Measurements from ENCODE around the gene CCL11.

Gene CCL11

DNA sequence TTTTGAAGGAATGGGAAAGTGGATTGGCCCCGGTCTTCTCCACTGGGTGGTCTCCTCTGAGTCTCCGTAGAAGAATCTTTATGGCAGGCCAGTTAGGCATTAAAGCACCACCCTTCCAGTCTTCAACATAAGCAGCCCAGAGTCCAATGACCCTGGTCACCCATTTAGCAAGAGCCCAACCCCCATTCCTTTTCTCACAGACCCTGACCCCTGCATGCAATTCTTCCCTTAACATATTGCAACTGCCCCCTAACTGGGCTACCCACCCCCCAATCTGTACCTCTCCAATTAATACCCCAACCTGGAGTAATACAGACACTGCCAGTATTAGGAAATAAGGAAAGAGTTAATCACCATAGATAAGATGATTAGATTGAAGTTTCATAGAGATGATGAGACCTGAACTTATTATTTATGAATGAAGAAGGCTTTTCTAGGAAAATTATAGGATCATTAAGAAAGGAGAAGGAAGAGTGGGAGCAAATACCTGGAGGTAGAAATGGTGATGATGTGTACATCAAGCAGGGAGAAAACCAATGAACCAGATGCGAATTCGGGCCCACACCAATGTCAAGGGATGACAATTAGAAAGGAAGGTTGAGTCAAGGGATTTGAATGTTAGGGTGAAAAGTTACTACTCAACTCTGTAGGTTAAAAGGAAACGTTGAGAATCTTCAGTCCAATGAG lies 28.1 kb upstream of the CCL11 start:
- DNase-seq (ENCODE audit: low read depth in 2 of 2): no peak

DNA sequence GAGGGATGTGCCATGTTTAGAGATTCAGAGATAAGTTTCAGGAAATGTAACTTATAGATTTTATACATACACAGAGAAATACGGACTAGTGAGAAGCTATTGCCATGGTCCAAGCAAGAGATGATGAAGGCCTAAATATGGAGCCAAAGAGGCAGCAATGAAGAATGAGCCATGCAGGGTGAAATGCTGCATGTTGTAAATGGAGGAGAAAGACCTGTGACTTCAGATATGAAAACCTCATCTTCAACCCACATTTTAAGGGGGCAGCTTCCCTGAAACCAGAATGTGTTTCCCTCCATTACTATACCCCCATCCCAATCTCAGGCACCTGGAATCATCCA lies 27.6 kb upstream of the CCL11 start:
- DNase-seq (ENCODE audit: low read depth in 2 of 2): no peak

DNA sequence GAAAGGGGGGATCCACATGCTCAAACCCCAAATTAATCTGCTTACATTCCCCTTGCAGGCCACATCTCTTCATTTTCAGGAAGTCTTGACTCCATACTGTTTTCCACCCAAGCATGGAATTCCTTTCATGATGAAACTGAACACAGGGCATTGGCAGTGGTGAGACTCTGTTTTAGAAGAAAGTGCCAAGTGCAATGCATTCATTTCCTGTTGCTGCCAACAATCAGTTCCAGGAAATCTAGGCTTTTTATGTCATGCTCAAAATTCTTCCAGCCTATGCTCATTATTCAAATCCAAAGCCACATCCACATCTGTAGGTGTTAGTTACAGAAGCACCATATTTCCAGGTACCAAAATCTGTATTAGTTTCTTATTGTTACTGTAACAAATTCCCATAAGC lies 26.4 kb upstream of the CCL11 start:
- DNase-seq (ENCODE audit: low read depth in 2 of 2): no peak

DNA sequence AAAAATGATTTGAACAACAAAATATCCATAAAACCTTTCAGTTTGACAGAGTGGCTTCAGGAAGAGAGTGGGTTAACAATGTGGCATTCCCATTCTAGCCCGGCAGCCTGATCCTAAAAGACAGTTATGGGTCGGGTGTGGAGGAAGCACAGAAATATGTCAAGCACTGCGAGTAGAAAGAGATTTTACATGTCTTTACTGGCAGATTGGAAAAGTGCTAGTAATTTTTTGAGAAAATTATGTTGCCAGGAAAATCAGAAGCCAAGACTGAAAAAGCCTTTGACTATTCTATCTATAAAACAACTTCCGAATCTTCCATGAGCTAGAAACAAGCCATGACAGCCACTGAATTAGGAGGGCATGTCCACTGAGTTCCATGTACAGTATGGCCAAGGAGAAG lies 24.7 kb upstream of the CCL11 start:
- DNase-seq (ENCODE audit: low read depth in 2 of 2): no peak

DNA sequence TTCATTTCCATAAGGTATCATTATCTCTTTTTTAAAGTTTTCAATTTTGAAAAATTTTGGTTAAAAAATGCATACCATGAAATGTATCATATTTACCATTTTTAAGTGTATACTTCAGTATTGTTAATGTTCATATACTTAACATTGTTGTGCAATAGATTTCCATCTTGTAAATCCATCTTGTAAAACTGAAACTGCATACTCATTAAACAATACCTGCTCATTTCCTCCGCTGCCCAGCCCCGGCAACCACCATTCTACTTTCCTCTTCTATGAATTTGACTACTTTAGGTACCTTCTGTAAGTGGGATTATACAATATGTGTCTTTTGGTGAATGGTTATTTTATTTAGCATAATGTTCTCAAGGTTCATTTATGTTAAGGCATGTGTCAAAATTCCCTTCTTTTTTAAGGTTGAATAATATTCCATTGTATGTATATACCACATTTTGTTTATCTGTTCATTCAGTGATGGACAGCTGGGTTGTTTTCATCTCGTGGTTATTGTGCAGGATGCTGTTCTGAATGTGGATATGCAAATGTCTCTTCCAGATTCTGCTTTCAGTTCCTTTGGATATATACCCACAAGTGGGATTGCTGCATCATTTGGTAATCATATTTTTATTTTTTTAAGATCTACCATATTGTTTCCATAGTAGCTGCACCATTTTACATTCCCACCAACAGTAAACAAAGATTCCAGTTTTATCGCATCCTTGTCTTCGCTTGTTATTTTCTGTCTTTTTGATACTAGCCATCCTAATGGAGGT lies 23.8 kb upstream of the CCL11 start:
- no peak for DNase-seq (ENCODE audit: low read depth in 2 of 2)

DNA sequence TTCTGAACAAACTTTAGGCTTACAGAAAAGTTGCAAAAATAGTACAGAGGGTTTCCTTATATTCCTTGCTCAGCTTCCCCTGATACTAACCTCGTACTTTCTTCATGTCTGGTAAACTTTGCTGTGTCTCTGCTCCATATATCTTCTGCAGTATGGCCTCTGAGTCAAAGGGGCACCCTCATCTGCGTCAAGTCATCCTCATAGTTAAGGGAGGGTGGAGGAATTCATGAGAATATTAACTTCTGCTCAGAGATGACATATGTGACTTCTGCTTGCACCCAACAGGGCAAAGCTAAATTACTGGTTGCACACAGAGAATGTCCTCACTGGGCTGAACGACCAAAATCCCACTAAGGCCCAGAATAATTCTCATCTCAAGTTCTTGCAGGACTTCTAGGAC lies 19.8 kb upstream of the CCL11 start:
- DNase-seq (ENCODE audit: low read depth in 2 of 2): no peak

- DNase-seq (ENCODE audit: low read depth in 2 of 2): no peak
These were observed 15.6 kb upstream of the CCL11 start, which contains the start of gene CCL7 for GRCh38 chr17:34269969-34270368. Gene CCL7 (plus strand): TSS chr17:34270221. CDS start chr17:34270291, 70 bp downstream.

- DNase-seq (ENCODE audit: low read depth in 2 of 2): no peak
These were observed 9.7 kb upstream of the CCL11 start for GRCh38 chr17:34275881-34276280.

- no peak for DNase-seq (ENCODE audit: low read depth in 2 of 2)
These were observed 8.7 kb upstream of the CCL11 start for GRCh38 chr17:34276826-34277225.

DNA sequence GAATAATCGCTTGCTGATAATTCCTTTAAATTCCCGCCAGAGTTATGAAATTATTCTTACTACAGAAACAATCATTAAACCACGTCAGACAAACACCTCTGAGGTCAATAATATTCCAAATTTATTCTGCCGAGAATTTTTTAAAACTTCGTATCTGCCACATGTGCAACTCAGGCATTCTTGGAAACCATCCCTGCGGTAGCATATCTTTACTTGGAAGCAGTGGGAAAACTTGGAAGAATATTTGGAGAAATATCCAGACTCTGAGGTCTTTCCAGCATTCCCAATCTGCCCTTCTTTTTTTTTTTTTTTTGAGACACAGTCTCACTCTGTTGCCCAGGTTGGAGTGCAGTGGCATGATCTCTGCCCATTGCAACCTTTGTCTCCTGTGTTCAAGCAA lies 2.0 kb upstream of the CCL11 start:
- DNase-seq (ENCODE audit: low read depth in 2 of 2): no peak

DNA sequence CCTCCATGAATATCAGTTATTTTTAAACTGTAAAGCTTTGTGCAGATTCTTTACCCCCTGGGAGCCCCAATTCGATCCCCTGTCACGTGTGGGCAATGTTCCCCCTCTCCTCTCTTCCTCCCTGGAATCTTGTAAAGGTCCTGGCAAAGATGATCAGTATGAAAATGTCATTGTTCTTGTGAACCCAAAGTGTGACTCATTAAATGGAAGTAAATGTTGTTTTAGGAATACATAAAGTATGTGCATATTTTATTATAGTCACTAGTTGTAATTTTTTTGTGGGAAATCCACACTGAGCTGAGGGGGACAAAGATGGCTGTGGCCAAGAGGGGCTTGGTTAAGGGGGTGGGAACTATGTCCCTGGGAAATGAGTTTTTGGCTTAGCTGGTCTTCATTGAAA lies 2.3 kb downstream of the CCL11 start:
- no peak for DNase-seq (ENCODE audit: low read depth in 2 of 2)

GRCh38 chr17:34290586-34290985 lies 5.0 kb downstream of the CCL11 start:
- DNase-seq (ENCODE audit: low read depth in 2 of 2): no peak

DNA sequence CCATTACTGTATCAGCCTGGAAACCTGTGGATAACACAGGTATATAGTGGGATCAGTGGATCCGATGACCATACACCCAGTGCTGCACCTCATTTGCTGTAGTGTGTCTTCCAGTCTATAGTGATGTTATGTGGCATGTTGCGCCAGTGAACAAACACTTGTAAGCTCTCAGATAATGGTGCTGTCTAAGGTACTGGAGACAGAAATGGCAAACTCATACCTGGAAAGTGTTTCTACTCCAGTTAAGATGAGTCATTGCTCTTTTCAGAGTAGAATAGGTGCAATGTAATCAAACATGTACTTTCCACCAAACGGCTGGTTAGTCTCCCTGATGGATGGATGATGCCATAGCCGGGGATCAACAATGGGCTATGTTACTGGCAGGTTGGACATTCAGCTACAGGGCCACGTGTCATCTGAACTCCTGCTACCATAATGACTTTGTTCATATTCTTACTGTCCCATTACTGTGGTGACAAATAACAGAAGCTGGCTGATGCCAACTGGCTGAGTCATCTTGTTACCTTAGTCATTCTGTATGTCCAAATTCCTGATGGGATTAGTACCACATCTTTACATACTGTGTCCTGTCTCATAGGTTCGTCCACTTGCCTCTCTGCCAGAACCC lies 6.3 kb downstream of the CCL11 start:
- no peak for DNase-seq (ENCODE audit: low read depth in 2 of 2)

DNA sequence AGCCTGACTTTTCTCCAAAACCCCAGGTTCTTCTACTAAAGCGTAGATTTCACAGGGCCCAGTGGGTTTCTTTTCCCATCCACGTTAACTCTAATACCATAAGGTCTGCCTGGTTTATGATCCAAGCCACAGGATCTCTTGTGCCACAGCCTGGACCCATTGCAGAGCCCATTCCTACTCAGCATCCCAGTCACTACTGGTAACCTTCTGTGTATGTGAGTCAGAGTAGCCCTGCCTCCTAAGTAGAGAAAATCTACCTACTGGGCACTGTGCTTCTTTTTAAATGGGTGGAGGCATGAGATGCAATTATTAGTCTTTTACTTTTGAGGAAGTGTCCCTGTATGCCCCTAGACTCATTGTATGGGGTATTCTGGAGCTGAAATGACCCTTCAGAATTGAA lies 13.5 kb downstream of the CCL11 start:
- no peak for DNase-seq (ENCODE audit: low read depth in 2 of 2)

- no peak for DNase-seq (ENCODE audit: low read depth in 2 of 2)
These were observed 14.5 kb downstream of the CCL11 start for GRCh38 chr17:34299956-34300577.

GRCh38 chr17:34300652-34301370 lies 15.3 kb downstream of the CCL11 start:
- no peak for DNase-seq (ENCODE audit: low read depth in 2 of 2)

DNA sequence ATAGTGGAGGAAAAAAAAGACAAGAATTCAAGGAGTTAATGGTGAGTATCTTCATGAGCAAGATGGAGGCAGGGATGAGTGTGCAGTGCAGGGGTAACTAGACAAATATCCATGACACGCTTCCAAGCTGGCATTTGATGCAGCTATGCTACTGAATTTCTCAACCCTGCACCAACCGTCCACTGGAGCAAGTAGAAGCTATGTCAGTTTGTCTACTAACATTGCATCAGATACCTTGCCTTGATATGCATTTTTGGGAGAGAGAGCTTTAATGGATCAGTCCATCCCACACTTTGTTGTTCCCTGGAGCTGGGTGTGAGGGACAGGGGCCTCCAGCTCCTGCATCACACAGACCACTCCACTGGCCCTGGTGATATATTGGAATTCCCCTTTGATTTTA lies 16.4 kb downstream of the CCL11 start:
- DNase-seq (ENCODE audit: low read depth in 2 of 2): no peak

- no peak for DNase-seq (ENCODE audit: low read depth in 2 of 2)
These were observed 17.1 kb downstream of the CCL11 start for GRCh38 chr17:34302636-34303035.

- no peak for DNase-seq (ENCODE audit: low read depth in 2 of 2)
These were observed 18.1 kb downstream of the CCL11 start for GRCh38 chr17:34303606-34304005.

- DNase-seq (ENCODE audit: low read depth in 2 of 2): no peak
These were observed 19.5 kb downstream of the CCL11 start for GRCh38 chr17:34305061-34305460.

GRCh38 chr17:34305606-34306005 lies 20.1 kb downstream of the CCL11 start:
- no peak for DNase-seq (ENCODE audit: low read depth in 2 of 2)

GRCh38 chr17:34306466-34306865 lies 20.9 kb downstream of the CCL11 start:
- no peak for DNase-seq (ENCODE audit: low read depth in 2 of 2)

Measured in stimulated activated CD4-positive, alpha-beta T cell treated with anti-CD3 and anti-CD28 coated beads, Interleukin-12 subunit alpha, Interleukin-12 subunit beta, amount 100 ng/mL, for 24 hours (primary cell).